ENCODE results near the gene C15orf62.

C15orf62 gene

DNA sequence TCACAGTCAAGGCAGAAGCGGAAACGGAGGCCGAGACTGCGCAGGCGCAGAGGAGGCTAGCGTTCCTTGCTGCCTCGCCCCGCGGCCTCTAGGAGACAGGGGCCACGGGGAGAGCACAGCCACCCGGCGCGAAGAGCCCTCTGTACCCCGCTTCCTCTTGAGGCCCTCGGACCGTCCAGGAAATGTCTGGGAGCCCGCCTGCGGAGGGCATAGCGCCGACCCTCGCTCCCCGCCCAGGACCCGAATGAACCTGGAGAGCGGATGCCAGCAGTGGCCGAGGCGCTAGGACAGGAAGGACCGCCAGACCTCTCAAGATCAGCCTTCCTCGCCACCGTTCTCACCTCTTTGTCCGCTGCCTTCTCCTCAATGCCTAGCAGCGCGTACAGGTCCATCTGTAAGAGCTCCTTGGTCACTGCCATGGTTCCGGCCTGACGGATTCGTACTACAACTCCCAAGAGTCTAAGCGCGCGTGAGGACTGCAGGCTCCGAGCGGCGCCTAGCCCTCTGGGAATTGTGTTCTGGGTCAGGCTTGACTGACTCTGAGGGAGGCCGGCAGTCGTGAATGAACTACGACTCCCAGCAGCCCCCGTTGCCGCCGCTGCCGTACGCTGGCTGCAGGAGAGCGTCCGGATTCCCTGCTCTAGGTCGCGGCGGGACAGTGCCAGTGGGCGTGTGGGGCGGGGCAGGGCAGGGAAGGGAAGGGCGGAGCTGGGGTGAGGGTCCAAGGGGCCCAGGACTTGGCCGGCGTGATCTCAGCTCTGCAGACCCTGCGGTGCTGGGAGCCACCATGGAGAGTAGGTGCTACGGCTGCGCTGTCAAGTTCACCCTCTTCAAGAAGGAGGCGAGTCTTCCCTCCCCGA lies 37.5 kb downstream of the C15orf62 start, which contains the start of the genes DNAJC17 and ZFYVE19:
TSS of gene DNAJC17 (minus strand) at position 446 of the 860 bp plus-strand sequence. CDS start at position 419, 27 bp downstream.
TSS of gene ZFYVE19 (plus strand) at position 62 of the 860 bp plus-strand sequence. CDS start at position 563, 501 bp downstream.
- TF ChIP-seq, protein P1, sequence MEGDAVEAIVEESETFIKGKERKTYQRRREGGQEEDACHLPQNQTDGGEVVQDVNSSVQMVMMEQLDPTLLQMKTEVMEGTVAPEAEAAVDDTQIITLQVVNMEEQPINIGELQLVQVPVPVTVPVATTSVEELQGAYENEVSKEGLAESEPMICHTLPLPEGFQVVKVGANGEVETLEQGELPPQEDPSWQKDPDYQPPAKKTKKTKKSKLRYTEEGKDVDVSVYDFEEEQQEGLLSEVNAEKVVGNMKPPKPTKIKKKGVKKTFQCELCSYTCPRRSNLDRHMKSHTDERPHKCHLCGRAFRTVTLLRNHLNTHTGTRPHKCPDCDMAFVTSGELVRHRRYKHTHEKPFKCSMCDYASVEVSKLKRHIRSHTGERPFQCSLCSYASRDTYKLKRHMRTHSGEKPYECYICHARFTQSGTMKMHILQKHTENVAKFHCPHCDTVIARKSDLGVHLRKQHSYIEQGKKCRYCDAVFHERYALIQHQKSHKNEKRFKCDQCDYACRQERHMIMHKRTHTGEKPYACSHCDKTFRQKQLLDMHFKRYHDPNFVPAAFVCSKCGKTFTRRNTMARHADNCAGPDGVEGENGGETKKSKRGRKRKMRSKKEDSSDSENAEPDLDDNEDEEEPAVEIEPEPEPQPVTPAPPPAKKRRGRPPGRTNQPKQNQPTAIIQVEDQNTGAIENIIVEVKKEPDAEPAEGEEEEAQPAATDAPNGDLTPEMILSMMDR (IDR thresholded peaks at IDR 0.05; ENCODE audit: low read depth, low read length, missing control alignments) = peak; percentile 7
- in situ Hi-C loops (cut with HindIII; ENCODE audit: low pct_ligation_motif_present, low sequenced_read_pairs) = no loop called here
- H3K27me3 ChIP-seq (replicated peaks) = no peaks in the 10 kb centered on the region
- peak within 1 kb of the TSS; percentile 100 for H3K4me3 ChIP-seq (ENCODE audit: low read depth, low read length)
- peak within 1 kb of the TSS; percentile 45 for H3K27ac ChIP-seq
- DNase-seq = peak; percentile 98
- peaks cover 5% of the 10 kb centered on the region for H3K36me3 ChIP-seq (replicated peaks)

DNA sequence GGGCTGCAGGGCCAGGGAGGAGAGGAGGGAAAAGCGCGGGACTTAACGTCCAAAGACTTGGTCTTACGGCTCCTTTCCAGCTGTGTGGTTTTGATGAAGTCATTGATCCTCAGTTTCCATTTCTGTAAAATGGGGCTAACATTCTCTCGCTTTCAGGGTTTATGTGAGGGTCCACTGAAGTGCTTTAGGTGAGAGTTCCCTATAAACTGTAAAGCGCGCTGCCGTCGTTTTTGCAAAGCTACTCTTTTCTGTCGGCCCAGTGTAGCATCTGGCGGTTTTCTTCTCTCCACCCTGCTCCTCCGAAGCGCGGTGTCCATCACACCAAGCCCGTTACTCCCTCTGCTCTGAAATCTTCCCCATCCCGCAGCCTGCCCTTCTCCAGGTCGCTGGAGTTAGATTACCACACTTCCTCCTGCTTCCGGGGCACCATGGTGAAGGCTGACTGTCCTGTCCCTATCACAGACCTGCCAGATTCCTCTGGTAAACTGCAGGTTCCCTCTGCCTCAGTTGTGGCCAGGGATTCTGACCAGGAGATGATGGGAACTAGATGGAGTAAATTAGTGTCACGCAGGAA lies 38.2 kb downstream of the C15orf62 start:
- H3K27ac ChIP-seq = no peak overlapping the region
- in situ Hi-C loops (cut with HindIII; ENCODE audit: low pct_ligation_motif_present, low sequenced_read_pairs) = no loop called here

DNA sequence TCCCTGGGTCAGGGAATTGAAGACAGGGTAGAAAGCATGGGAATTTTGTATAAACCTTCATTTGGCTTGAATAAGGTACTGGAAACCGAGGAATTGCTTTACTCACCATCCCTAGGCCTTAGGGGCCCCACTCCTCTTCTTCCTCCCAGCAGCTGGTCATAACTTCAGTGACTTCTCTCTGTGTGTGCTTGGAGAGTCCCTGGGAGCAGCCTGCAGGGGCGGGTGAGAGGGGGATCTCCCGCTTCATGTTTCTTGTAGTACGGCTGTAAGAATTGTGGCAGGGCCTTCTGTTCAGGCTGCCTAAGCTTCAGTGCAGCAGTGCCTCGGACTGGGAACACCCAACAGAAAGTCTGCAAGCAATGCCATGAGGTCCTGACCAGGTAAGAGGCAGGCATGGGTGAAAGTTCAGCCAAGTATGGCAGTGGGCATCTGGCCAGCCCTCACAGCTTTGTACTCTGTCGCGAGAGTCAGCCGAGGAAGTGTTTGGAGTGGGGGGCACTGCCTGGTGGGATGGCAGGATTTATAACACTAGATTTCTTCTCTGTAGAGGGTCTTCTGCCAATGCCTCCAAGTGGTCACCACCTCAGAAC lies 39.2 kb downstream of the C15orf62 start:
- DNase-seq = no peak
- Histone ChIP-seq H3K27ac (no peak overlapping the region), H3K4me3 (ENCODE audit: low read depth, low read length) (no peak overlapping the region), H3K27me3 (replicated peaks) (no peaks in the 10 kb centered on the region), H3K36me3 (replicated peaks) (peaks cover 9% of the 10 kb centered on the region)
- in situ Hi-C loops (cut with HindIII; ENCODE audit: low pct_ligation_motif_present, low sequenced_read_pairs) = no loop called here
- TF ChIP-seq, protein P1 (IDR thresholded peaks at IDR 0.05; ENCODE audit: low read depth, low read length, missing control alignments) = no peak

More for the DNA sequence above, 38.2 kb downstream of the C15orf62 start:
- peak overlapping the region; percentile 100 for H3K4me3 ChIP-seq (ENCODE audit: low read depth, low read length)
- peaks cover 5% of the 10 kb centered on the region for H3K36me3 ChIP-seq (replicated peaks)
- DNase-seq = peak; percentile 18
- no peaks in the 10 kb centered on the region for H3K27me3 ChIP-seq (replicated peaks)
- TF ChIP-seq, protein P1 (IDR thresholded peaks at IDR 0.05; ENCODE audit: low read depth, low read length, missing control alignments) = no peak

DNA sequence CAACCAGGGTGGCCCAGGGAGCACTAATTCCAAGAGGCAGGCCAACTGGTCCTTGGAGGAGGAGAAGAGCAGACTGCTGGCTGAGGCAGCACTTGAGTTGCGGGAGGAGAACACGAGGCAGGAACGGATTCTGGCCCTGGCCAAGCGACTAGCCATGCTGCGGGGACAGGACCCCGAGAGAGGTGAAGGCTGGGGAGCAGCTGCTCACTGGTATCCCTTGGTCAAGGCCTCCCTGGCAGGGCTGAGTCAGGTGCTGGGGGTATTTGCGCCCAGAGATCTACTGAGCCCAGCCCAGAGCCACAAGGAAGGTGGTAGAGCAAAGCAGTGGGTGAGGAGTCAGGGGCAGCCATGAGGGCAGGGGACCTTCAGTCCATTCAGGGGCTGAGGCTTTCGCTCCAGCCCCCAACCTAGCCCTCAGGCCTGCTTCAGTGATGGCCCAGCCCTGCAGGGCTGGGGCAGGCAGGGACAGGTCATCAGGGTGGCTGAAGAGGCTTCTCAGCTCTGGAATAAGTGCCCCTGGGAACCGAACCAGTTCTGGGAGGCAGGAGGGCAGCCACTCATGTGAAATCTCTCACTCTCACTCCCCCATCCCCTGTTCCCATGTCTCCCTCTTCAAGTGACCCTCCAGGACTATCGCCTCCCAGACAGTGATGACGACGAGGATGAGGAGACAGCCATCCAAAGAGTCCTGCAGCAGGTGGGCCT lies 43.1 kb downstream of the C15orf62 start:
- Histone ChIP-seq H3K4me3 (ENCODE audit: low read depth, low read length) (no peak overlapping the region), H3K27me3 (replicated peaks) (no peaks in the 10 kb centered on the region), H3K36me3 (replicated peaks) (peaks cover 9% of the 10 kb centered on the region), H3K27ac (no peak overlapping the region)
- TF ChIP-seq, protein P1 (IDR thresholded peaks at IDR 0.05; ENCODE audit: low read depth, low read length, missing control alignments) = no peak
- DNase-seq = no peak
- in situ Hi-C loops (cut with HindIII; ENCODE audit: low pct_ligation_motif_present, low sequenced_read_pairs) = no loop called here

DNA sequence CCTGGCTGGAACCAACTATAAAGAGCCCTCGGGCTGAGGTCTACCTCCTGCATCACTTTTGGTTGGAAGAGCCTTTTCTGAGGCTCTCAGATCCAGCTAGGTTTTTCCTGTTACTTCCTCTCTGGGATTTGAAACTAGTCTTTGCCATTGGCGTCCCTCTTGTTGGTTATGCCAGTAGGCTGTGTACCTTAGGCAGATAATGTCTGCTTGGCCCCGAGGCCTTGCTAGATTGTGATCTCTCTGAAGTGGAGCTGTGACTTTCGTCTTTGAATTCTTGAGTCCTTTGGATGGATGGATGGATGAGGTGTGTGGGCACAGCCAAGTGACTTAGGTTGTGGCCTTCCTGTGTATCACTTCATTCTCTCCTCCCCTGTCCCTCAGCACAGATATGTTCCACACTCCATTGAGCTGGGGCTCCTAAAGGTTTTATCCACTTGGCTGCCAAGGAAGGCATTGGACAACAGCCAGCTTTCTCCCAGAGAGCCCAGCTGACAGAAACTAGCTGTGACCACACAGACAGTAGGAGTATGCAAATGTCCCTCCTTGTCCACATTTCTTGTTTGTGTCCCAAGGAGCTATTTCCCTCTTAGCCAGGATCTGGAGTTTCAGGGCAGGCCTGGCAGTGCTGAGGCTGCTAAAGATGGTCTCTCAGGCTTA lies 45.4 kb downstream of the C15orf62 start:
- DNase-seq = no peak
- Histone ChIP-seq H3K27ac (no peak overlapping the region), H3K36me3 (replicated peaks) (peaks cover 9% of the 10 kb centered on the region), H3K4me3 (ENCODE audit: low read depth, low read length) (no peak overlapping the region), H3K27me3 (replicated peaks) (no peaks in the 10 kb centered on the region)
- TF ChIP-seq, protein P1 (IDR thresholded peaks at IDR 0.05; ENCODE audit: low read depth, low read length, missing control alignments) = no peak
- in situ Hi-C loops (cut with HindIII; ENCODE audit: low pct_ligation_motif_present, low sequenced_read_pairs) = no loop called here
